HCT116 (cell line): ENCODE results near the gene SLC25A21. TPM values are rescaled to one million over a fixed set of nuclear protein-coding genes. Genes with fewer than 3 reads are reported as not detected.
A peak's percentile ranks its signal among the peaks of the same experiment; 100 is the strongest.

Experiments used
- ATAC-seq: fragments of 200-7000 bp; cut with Tn5 transposase; 2 replicates; pipeline ENCODE4 v1.9.1; 2020; ENCODE audit warnings: mild to moderate bottlenecking, moderate library complexity
- BruUV-seq: library from RNA; stranded (reverse); fragments of 400-500 nt; replicated peaks from 2 replicates; lab custom pipeline; 2021; lab: Mats Ljungman, UMichigan
- CTCF ChIA-PET: fragments of 300-600 bp; sonication (Branson Sonifier 250); formaldehyde crosslinking; loops from one replicate; lab custom pipeline; 2021; ENCODE audit warnings: antibody characterized with exemption; lab: Charles Lee
- POLR2A ChIA-PET: fragments of 300-600, 350-600 bp; sonication (Branson Sonifier 250); formaldehyde crosslinking; loops from one replicate; lab custom pipeline; 2021; ENCODE audit warnings: antibody characterized with exemption; lab: Charles Lee
- RAD21 ChIA-PET, 2 experiments: fragments of 300-600 bp; sonication (Branson Sonifier 250); formaldehyde crosslinking; loops; one replicate each; lab custom pipeline; 2023; ENCODE audit warnings: low total read pairs in 2 of 2; ENCODE audit not compliant: uncharacterized antibody in 2 of 2, unreplicated experiment in 2 of 2, low non-redundant PET in 1 of 2; lab: Charles Lee
- DNase-seq: peaks from one replicate; pipeline ENCODE4 v3.0.0-alpha.2; 2010; ENCODE audit warnings: low read depth, low spot score
- H2AFZ ChIP-seq: fragments of 200-600 bp; shearing (Covaris generic), sonication (generic); 2 replicates; pipeline ENCODE4 v1.6.1; 2017; ENCODE audit warnings: low read depth, mixed run types, mixed read lengths, antibody characterized with exemption, low read length; ENCODE audit not compliant: poor library complexity, severe bottlenecking
- H3K27ac ChIP-seq: 2 replicates; pipeline ENCODE4 v1.5.1; 2012; ENCODE audit warnings: low read depth, low read length
- H3K27me3 ChIP-seq: fragments of 200-600 bp; sonication (generic); 2 replicates; pipeline ENCODE4 v1.6.1; 2016; ENCODE audit warnings: mixed run types, low read length, mixed read lengths; ENCODE audit not compliant: insufficient read depth
- H3K36me3 ChIP-seq, 2 experiments: fragments of 200-500 bp in 1 of 2; fragments of 200-600 bp in 1 of 2; sonication (Bioruptor generic) in 1 of 2; sonication (generic) in 1 of 2; 2 replicates each; pipeline versions ENCODE4 v1.5.1 to v1.6.1; 2014 to 2016; ENCODE audit warnings: low read length in 2 of 2, inconsistent platforms in 1 of 2, mixed read lengths in 1 of 2, mixed run types in 1 of 2; ENCODE audit not compliant: insufficient read depth in 2 of 2, control insufficient read depth in 1 of 2
- H3K4me1 ChIP-seq, 2 experiments: fragments of 200-600 bp in 1 of 2; sonication (generic) in 1 of 2; 2 replicates each; pipeline versions ENCODE4 v1.5.1 to v1.6.1; 2012 to 2017; ENCODE audit warnings: low read length in 2 of 2, inconsistent platforms in 1 of 2, mild to moderate bottlenecking in 1 of 2, mixed read lengths in 1 of 2, mixed run types in 1 of 2, moderate library complexity in 1 of 2; ENCODE audit not compliant: insufficient read depth in 2 of 2, control insufficient read depth in 1 of 2
- H3K4me2 ChIP-seq: fragments of 200-600 bp; sonication (generic); 2 replicates; pipeline ENCODE4 v1.6.1; 2017; ENCODE audit warnings: mixed run types, low read length, mixed read lengths
- H3K4me3 ChIP-seq, 2 experiments: fragments of 200-600 bp in 1 of 2; sonication (generic) in 1 of 2; replicated peaks in 1 of 2; 2 replicates each; pipeline ENCODE4 v1.5.1; 2011 to 2016; ENCODE audit warnings: low read length in 2 of 2, control low read depth in 1 of 2, low read depth in 1 of 2, mild to moderate bottlenecking in 1 of 2, mixed read lengths in 1 of 2, mixed run types in 1 of 2
- H3K79me2 ChIP-seq: fragments of 200-600 bp; sonication (generic); 2 replicates; pipeline ENCODE4 v1.6.1; 2017; ENCODE audit warnings: mild to moderate bottlenecking, mixed run types, low read length, moderate library complexity, mixed read lengths; ENCODE audit not compliant: insufficient read depth
- H3K9ac ChIP-seq: fragments of 200-600 bp; sonication (generic); 2 replicates; pipeline ENCODE4 v1.6.1; 2016; ENCODE audit warnings: low read length, mixed read lengths
- H3K9me2 ChIP-seq: fragments of 200-600 bp; sonication (generic), shearing (Covaris generic); 2 replicates; pipeline ENCODE4 v1.6.1; 2017; ENCODE audit warnings: mixed run types, mild to moderate bottlenecking, moderate library complexity; ENCODE audit not compliant: insufficient read depth
- H3K9me3 ChIP-seq, 2 experiments: fragments of 200-500 bp in 1 of 2; fragments of 200-600 bp in 1 of 2; sonication (Bioruptor generic) in 1 of 2; sonication (generic) in 1 of 2; 2 replicates each; pipeline ENCODE4 v1.6.1; 2014 to 2017; ENCODE audit warnings: low read length in 2 of 2, mixed read lengths in 2 of 2, inconsistent platforms in 1 of 2, low read depth in 1 of 2, mild to moderate bottlenecking in 1 of 2, mixed run types in 1 of 2, moderate library complexity in 1 of 2; ENCODE audit not compliant: control insufficient read depth in 1 of 2, insufficient read depth in 1 of 2
- H4K20me1 ChIP-seq: fragments of 200-600 bp; sonication (generic), shearing (Covaris generic); 2 replicates; pipeline ENCODE4 v1.6.1; 2017; ENCODE audit warnings: mixed run types, mild to moderate bottlenecking, moderate library complexity; ENCODE audit not compliant: insufficient read depth
- ATF3 ChIP-seq: IDR thresholded peaks from 2 replicates; pipeline ENCODE4 v1.6.1; 2012
- CEBPB ChIP-seq: IDR thresholded peaks from 2 replicates; pipeline ENCODE4 v1.6.1; 2012; ENCODE audit warnings: low read depth
- CTCF ChIP-seq, 3 experiments: fragments of 200-600 bp in 1 of 3; sonication (generic) in 1 of 3; IDR thresholded peaks in 2 of 3; conservative IDR thresholded peaks in 1 of 3; 2 replicates each; pipeline ENCODE4 v1.5.1; 2012 to 2017; ENCODE audit warnings: low read depth in 2 of 3, low read length in 2 of 3, antibody characterized with exemption in 1 of 3, borderline replicate concordance in 1 of 3, control low read depth in 1 of 3, mild to moderate bottlenecking in 1 of 3, mixed read lengths in 1 of 3, mixed run types in 1 of 3, moderate library complexity in 1 of 3; ENCODE audit not compliant: insufficient read depth in 1 of 3
- EGR1 ChIP-seq: IDR thresholded peaks from 2 replicates; pipeline ENCODE4 v1.6.1; 2012; ENCODE audit warnings: low read depth
- EZH2 ChIP-seq: fragments of 200-600 bp; sonication (generic); IDR thresholded peaks from 2 replicates; pipeline ENCODE4 v1.6.1; 2017; ENCODE audit warnings: antibody characterized with exemption, mixed run types
- EZH2phosphoT487 ChIP-seq: fragments of 200-600 bp; IDR thresholded peaks from 2 replicates; pipeline ENCODE4 v1.6.1; 2018; ENCODE audit warnings: antibody characterized with exemption, borderline replicate concordance
- FOSL1 ChIP-seq: IDR thresholded peaks from 2 replicates; pipeline ENCODE4 v1.6.1; 2012; ENCODE audit warnings: low read depth
- JUND ChIP-seq: IDR thresholded peaks from 2 replicates; pipeline ENCODE4 v1.6.1; 2012
- MAX ChIP-seq: IDR thresholded peaks from 2 replicates; pipeline ENCODE4 v1.6.1; 2012
- POLR2A ChIP-seq: IDR thresholded peaks from 2 replicates; pipeline ENCODE4 v1.7.0; 2011; ENCODE audit warnings: borderline replicate concordance; ENCODE audit not compliant: insufficient read depth, insufficient read length; ENCODE audit errors: extremely low read depth
- POLR2AphosphoS5 ChIP-seq: IDR thresholded peaks from 2 replicates; pipeline ENCODE4 v1.6.1; 2011; ENCODE audit warnings: mild to moderate bottlenecking, low read depth, low read length, moderate library complexity
- RAD21 ChIP-seq: IDR thresholded peaks from 2 replicates; pipeline ENCODE4 v1.6.1; 2012; ENCODE audit warnings: low read depth, mild to moderate bottlenecking
- REST ChIP-seq: IDR thresholded peaks from 2 replicates; pipeline ENCODE4 v1.6.1; 2012; ENCODE audit warnings: low read depth
- SIN3A ChIP-seq: IDR thresholded peaks from 2 replicates; pipeline ENCODE4 v1.6.1; 2012; ENCODE audit warnings: low read depth
- SRF ChIP-seq: IDR thresholded peaks from 2 replicates; pipeline ENCODE4 v1.6.1; 2012; ENCODE audit warnings: low read depth
- TCF7L2 ChIP-seq: IDR thresholded peaks from 2 replicates; pipeline ENCODE4 v1.7.0; 2011; ENCODE audit warnings: borderline replicate concordance, inconsistent platforms; ENCODE audit not compliant: insufficient read depth, insufficient read length; ENCODE audit errors: extremely low read depth
- ZBTB33 ChIP-seq: IDR thresholded peaks from 2 replicates; pipeline ENCODE4 v1.6.1; 2011; ENCODE audit warnings: mild to moderate bottlenecking, low read length, moderate library complexity; ENCODE audit not compliant: insufficient replicate concordance; ENCODE audit errors: extremely low read depth
- ZNF274 ChIP-seq: fragments of 200-500 bp; sonication (Bioruptor generic); IDR thresholded peaks from 2 replicates; pipeline ENCODE4 v1.6.1; 2014; ENCODE audit warnings: mild to moderate bottlenecking, low read depth, low read length, inconsistent platforms
- intact Hi-C: fragments of 100-400 bp; cut with micrococcal nuclease; formaldehyde crosslinking; loops from 2 replicates; pipeline ENCODE4 v1.10.0; 2022
- total RNA-seq: library from RNA; stranded (reverse); gene quantifications from one replicate; pipeline ENCODE4 v1.2.1, GENCODE V29; 2021; ENCODE audit not compliant: unreplicated experiment

Gene SLC25A21
- total RNA-seq, 1 experiment from 2014 or later = 3.5 TPM

GRCh38 chr14:37197421-37198272 is 25.2 kb upstream of the SLC25A21 start, which contains the start of gene MIPOL1:
Gene MIPOL1, plus strand, starts transcription at chr14:37197937. Its CDS starts 49,952 bp downstream, at chr14:37247889.
- peak within 1 kb of the TSS; percentile 72 to 77 for H3K4me3 ChIP-seq
- H3K9ac ChIP-seq = peak within 1 kb of the TSS; percentile 62
- POLR2A ChIA-PET = interaction anchor here (0.6 kb wide), 2 partner anchors 36 to 1092 kb away, joined by 3 to 7 read pairs; no protein-coding TSS in a partner anchor
- H3K79me2 ChIP-seq = peaks cover 14% of the 10 kb centered on the region
- no peaks in the 10 kb centered on the region for H3K36me3 ChIP-seq
- CTCF ChIA-PET = interaction anchor here (0.9 to 2.3 kb wide), 4 partner anchors 33 to 644 kb away, joined by 3 to 7 read pairs (median 4); no protein-coding TSS in a partner anchor
- DNase-seq (peak; percentile 68), ATAC-seq (peak; percentile 97)
- TSS peak; percentile 94 for BruUV-seq
- H3K4me1 ChIP-seq = peaks cover 12 to 39% of the 10 kb centered on the region in 2 experiments
- RAD21 ChIA-PET = no interaction called here
- no peaks in the 10 kb centered on the region; the same call in 1 of the 2 replicates for H4K20me1 ChIP-seq
- H3K9me3 ChIP-seq = no peaks in the 10 kb centered on the region
- peak within 1 kb of the TSS; percentile 64 for H3K27ac ChIP-seq
- no peaks in the 10 kb centered on the region for H3K27me3 ChIP-seq
- no peaks in the 10 kb centered on the region for H3K9me2 ChIP-seq
- H3K4me2 ChIP-seq = peak within 1 kb of the TSS; percentile 72
- intact Hi-C loops = no loop called here
- peak within 1 kb of the TSS; percentile 73 for H2AFZ ChIP-seq
- peak; percentile 6 to 35 (median 13); a peak in 2 of 6 replicates for TF ChIP-seq CTCF (IDR thresholded peaks at IDR 0.05 in 2 of 3, conservative IDR thresholded peaks at IDR 0.05 in 1 of 3; ENCODE audit: borderline replicate concordance in 1 of 3, insufficient read depth in 1 of 3, low read depth in 2 of 3, low read length in 2 of 3)
- TF ChIP-seq MAX = peak; percentile 71
- no peak for TF ChIP-seq EGR1
- no peak for TF ChIP-seq ZNF274
- TF ChIP-seq JUND = no peak
- no peak for TF ChIP-seq ATF3
- TF ChIP-seq POLR2A = peak; percentile 93
- TF ChIP-seq REST = no peak
- no peak for TF ChIP-seq CEBPB
- no peak for TF ChIP-seq EZH2phosphoT487
- TF ChIP-seq ZBTB33 = no peak
- peak; percentile 65; the same call in 1 of the 2 replicates for TF ChIP-seq POLR2AphosphoS5
- TF ChIP-seq FOSL1 = no peak
- TF ChIP-seq SIN3A = peak; percentile 62; the same call in 1 of the 2 replicates
- no peak for TF ChIP-seq EZH2
- no peak for TF ChIP-seq SRF
- 0 out of 2 replicates have a peak, but pooled peaks have one; percentile 16 for TF ChIP-seq RAD21
- no peak for TF ChIP-seq TCF7L2
